NCI-H748 (cell line): ENCODE measurements around the gene OLIG1.
A peak's percentile ranks its signal among the peaks of the same experiment; 100 is the strongest.

Source experiments
- DNase-seq: peaks from one replicate; lab custom pipeline; 2025; ENCODE audit not compliant: unreplicated experiment; lab: John Stamatoyannopoulos, UW

OLIG1 gene

GRCh38 chr21:33096426-33096825 is 26.5 kb downstream of the OLIG1 start:
- DNase-seq: no peak

- DNase-seq: no peak
These were observed 29.2 kb downstream of the OLIG1 start for GRCh38 chr21:33099131-33099530.

- no peak for DNase-seq
These were observed 31.5 kb downstream of the OLIG1 start for GRCh38 chr21:33101300-33101911.

- DNase-seq: no peak
These were observed 35.1 kb downstream of the OLIG1 start for GRCh38 chr21:33105088-33105487.

GRCh38 chr21:33108228-33108627 is 38.3 kb downstream of the OLIG1 start:
- DNase-seq: no peak

GRCh38 chr21:33109574-33110339 is 39.8 kb downstream of the OLIG1 start:
- DNase-seq: peak; percentile 63

GRCh38 chr21:33110340-33110715 is 40.4 kb downstream of the OLIG1 start:
- DNase-seq: no peak

- DNase-seq: no peak
These were observed 41.6 kb downstream of the OLIG1 start for GRCh38 chr21:33111577-33111976.

GRCh38 chr21:33112151-33112550 is 42.2 kb downstream of the OLIG1 start:
- no peak for DNase-seq

GRCh38 chr21:33112681-33113080 is 42.7 kb downstream of the OLIG1 start:
- no peak for DNase-seq

GRCh38 chr21:33113131-33113530 is 43.2 kb downstream of the OLIG1 start:
- no peak for DNase-seq

- DNase-seq: no peak
These were observed 44.3 kb downstream of the OLIG1 start for GRCh38 chr21:33114276-33114675.

- no peak for DNase-seq
These were observed 45.9 kb downstream of the OLIG1 start for GRCh38 chr21:33115631-33116510.

- no peak for DNase-seq
These were observed 46.7 kb downstream of the OLIG1 start for GRCh38 chr21:33116676-33117075.

- DNase-seq: no peak
These were observed 47.4 kb downstream of the OLIG1 start for GRCh38 chr21:33117101-33117888.
